ENCODE results near the gene MEN1. TPM values are rescaled to one million over a fixed set of nuclear protein-coding genes. Genes with fewer than 3 reads are reported as not detected.

The MEN1 gene
- total and polyA plus RNA-seq, 2 experiments from 2014 or later = 27.7 to 57.5 TPM

- Histone ChIP-seq H3K9me3 (ENCODE audit: low read depth) (no peaks in the 10 kb centered on the region), H3K4me3 (no peak overlapping the region), H3K4me1 (ENCODE audit: low read depth) (no peaks in the 10 kb centered on the region), H3K27me3 (no peaks in the 10 kb centered on the region), H3K27ac (no peak overlapping the region), H3K36me3 (no peaks in the 10 kb centered on the region)
- TF ChIP-seq, protein P1, sequence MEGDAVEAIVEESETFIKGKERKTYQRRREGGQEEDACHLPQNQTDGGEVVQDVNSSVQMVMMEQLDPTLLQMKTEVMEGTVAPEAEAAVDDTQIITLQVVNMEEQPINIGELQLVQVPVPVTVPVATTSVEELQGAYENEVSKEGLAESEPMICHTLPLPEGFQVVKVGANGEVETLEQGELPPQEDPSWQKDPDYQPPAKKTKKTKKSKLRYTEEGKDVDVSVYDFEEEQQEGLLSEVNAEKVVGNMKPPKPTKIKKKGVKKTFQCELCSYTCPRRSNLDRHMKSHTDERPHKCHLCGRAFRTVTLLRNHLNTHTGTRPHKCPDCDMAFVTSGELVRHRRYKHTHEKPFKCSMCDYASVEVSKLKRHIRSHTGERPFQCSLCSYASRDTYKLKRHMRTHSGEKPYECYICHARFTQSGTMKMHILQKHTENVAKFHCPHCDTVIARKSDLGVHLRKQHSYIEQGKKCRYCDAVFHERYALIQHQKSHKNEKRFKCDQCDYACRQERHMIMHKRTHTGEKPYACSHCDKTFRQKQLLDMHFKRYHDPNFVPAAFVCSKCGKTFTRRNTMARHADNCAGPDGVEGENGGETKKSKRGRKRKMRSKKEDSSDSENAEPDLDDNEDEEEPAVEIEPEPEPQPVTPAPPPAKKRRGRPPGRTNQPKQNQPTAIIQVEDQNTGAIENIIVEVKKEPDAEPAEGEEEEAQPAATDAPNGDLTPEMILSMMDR (IDR thresholded peaks at IDR 0.05; ENCODE audit: low read depth, low read length) = no peak
- no peak for DNase-seq (ENCODE audit: low read depth in 1 of 2, low spot score in 1 of 2)
Observed at GRCh38 chr11:64839335-64839734, 29.0 kb upstream of the MEN1 start.

GRCh38 chr11:64838600-64839334 is 28.4 kb upstream of the MEN1 start:
- Histone ChIP-seq H3K4me1 (ENCODE audit: low read depth) (no peaks in the 10 kb centered on the region), H3K9me3 (ENCODE audit: low read depth) (no peaks in the 10 kb centered on the region), H3K27me3 (no peaks in the 10 kb centered on the region), H3K36me3 (no peaks in the 10 kb centered on the region), H3K27ac (no peak overlapping the region), H3K4me3 (no peak overlapping the region)
- no peak for DNase-seq (ENCODE audit: low read depth in 1 of 2, low spot score in 1 of 2)
- TF ChIP-seq, protein P1 (IDR thresholded peaks at IDR 0.05; ENCODE audit: low read depth, low read length) = no peak

DNA sequence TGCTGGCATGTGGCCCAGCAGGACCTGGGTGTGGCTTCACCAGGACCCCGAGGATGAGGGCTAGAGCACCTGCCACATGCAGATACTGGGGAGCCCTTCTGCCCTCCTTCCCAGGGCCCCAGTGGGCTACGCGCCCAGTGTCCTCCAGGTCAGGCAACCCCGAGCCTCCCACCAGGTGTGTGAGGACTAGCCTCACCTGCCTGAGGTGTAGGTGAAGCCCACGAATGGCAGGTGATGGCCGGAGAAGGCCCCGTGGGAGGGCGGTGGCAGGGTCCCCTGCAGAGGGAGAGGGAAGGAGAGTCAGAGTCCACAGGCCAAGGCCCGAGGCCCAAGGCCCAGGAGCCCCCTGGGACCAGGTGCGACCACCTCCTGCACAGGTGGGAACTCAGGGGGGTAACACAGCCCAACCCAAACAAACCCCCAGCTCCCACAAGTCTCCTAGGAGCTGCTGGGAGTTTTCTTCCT is 27.6 kb upstream of the MEN1 start:
- no peak for DNase-seq (ENCODE audit: low read depth in 1 of 2, low spot score in 1 of 2)
- no peaks in the 10 kb centered on the region for H3K36me3 ChIP-seq
- no peaks in the 10 kb centered on the region for H3K4me1 ChIP-seq (ENCODE audit: low read depth)
- H3K27ac ChIP-seq = no peak overlapping the region
- TF ChIP-seq, protein P1 (IDR thresholded peaks at IDR 0.05; ENCODE audit: low read depth, low read length) = no peak
- H3K27me3 ChIP-seq = no peaks in the 10 kb centered on the region
- H3K4me3 ChIP-seq = no peak overlapping the region
- H3K9me3 ChIP-seq (ENCODE audit: low read depth) = no peaks in the 10 kb centered on the region

- Histone ChIP-seq H3K4me3 (no peak overlapping the region), H3K9me3 (ENCODE audit: low read depth) (no peaks in the 10 kb centered on the region), H3K27me3 (no peaks in the 10 kb centered on the region), H3K4me1 (ENCODE audit: low read depth) (no peaks in the 10 kb centered on the region), H3K36me3 (no peaks in the 10 kb centered on the region), H3K27ac (no peak overlapping the region)
- no peak for DNase-seq (ENCODE audit: low read depth in 1 of 2, low spot score in 1 of 2)
- TF ChIP-seq, protein P1 (IDR thresholded peaks at IDR 0.05; ENCODE audit: low read depth, low read length) = no peak
Observed at GRCh38 chr11:64836448-64837072, 26.2 kb upstream of the MEN1 start.

DNA sequence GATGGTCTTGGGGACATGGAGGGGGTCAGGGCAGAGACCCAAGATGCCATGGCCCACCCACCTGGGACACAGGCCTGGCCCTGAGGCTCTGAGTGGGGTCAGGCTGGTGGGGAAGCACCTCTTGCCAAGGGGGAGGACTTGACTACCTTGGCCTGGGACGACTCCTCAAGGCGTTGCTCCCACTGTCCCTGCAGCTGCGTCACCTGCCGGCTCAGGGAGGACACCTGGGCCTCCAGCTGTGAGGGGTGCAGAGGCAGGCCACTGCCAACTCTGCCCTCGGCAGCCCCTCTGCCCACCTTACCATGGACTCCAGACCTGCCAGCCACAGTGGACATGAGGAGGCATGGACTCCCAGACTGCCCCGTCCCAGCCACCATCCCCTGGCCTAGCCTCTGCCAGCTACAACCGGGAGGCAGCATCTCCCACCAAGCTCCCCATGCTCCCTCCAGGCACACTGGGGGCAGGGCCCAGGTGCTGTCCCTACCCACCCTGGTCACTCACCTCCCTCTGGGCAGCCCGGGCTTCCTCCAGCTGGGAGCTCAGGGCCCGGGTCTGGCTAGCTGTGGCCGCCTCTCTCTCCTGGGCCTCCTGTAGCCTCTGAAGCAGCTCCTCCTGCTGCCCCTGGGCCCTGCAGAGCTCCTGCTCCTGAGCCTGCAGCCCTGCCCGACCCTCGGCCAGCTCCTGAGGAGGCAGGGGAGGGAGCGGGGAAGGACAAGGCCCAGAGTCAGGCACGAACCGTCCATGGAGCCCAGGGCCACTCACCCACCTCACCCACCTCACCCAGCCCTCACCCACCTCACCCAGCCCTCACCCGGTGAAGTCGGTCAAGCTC is 25.5 kb upstream of the MEN1 start:
- no peaks in the 10 kb centered on the region for H3K4me1 ChIP-seq (ENCODE audit: low read depth)
- H3K9me3 ChIP-seq (ENCODE audit: low read depth) = no peaks in the 10 kb centered on the region
- no peak for DNase-seq (ENCODE audit: low read depth in 1 of 2, low spot score in 1 of 2)

More for the DNA sequence above, 25.5 kb upstream of the MEN1 start:
- H3K4me3 ChIP-seq = no peak overlapping the region
- H3K27ac ChIP-seq = no peak overlapping the region
- H3K36me3 ChIP-seq = no peaks in the 10 kb centered on the region
- no peaks in the 10 kb centered on the region for H3K27me3 ChIP-seq
- TF ChIP-seq, protein P1 (IDR thresholded peaks at IDR 0.05; ENCODE audit: low read depth, low read length) = no peak

All from cardiac muscle cell (in vitro differentiated cells and primary cell).